H9 (cell line): ENCODE results near the gene HM13. TPM values are rescaled to one million over a fixed set of nuclear protein-coding genes. Genes with fewer than 3 reads are reported as not detected.

Source experiments
- DNase-seq: peaks from one replicate; pipeline ENCODE4 v3.0.0-alpha.2; 2017
- H2AFZ ChIP-seq: one replicate; pipeline ENCODE4 v1.6.1; 2013; ENCODE audit warnings: mild to moderate bottlenecking, low read length, control low read depth, moderate library complexity
- H2AK5ac ChIP-seq: 2 replicates; pipeline ENCODE4 v1.6.1; 2013; ENCODE audit warnings: low read length, control low read depth, mixed read lengths; ENCODE audit not compliant: insufficient read length
- H2BK120ac ChIP-seq: one replicate; pipeline ENCODE4 v1.6.1; 2013; ENCODE audit warnings: low read depth, mild to moderate bottlenecking, low read length, control low read depth, inconsistent platforms; ENCODE audit not compliant: poor library complexity, severe bottlenecking
- H2BK12ac ChIP-seq: 2 replicates; pipeline ENCODE4 v1.6.1; 2013; ENCODE audit warnings: low read length, control low read depth, mixed read lengths, low read depth; ENCODE audit not compliant: insufficient read length
- H2BK15ac ChIP-seq: 2 replicates; pipeline ENCODE4 v1.6.1; 2013; ENCODE audit warnings: low read depth, low read length, control low read depth
- H2BK20ac ChIP-seq: one replicate; pipeline ENCODE4 v1.6.1; 2013; ENCODE audit warnings: low read depth, mild to moderate bottlenecking, low read length, control low read depth, inconsistent platforms; ENCODE audit not compliant: poor library complexity, severe bottlenecking
- H2BK5ac ChIP-seq: 2 replicates; pipeline ENCODE4 v1.6.1; 2013; ENCODE audit warnings: low read length, control low read depth, mixed read lengths; ENCODE audit not compliant: insufficient read length
- H3K14ac ChIP-seq: 2 replicates; pipeline ENCODE4 v1.6.1; 2013; ENCODE audit warnings: low read length, control low read depth; ENCODE audit not compliant: insufficient read depth
- H3K18ac ChIP-seq: 2 replicates; pipeline ENCODE4 v1.6.1; 2013; ENCODE audit warnings: low read depth, mild to moderate bottlenecking, mixed read lengths, low read length, control low read depth; ENCODE audit not compliant: insufficient read length
- H3K23ac ChIP-seq: 2 replicates; pipeline ENCODE4 v1.6.1; 2013; ENCODE audit warnings: low read length, control low read depth, mixed read lengths, low read depth; ENCODE audit not compliant: insufficient read length
- H3K23me2 ChIP-seq: 2 replicates; pipeline ENCODE4 v1.6.1; 2013; ENCODE audit warnings: low read depth, mild to moderate bottlenecking, mixed read lengths, low read length, control low read depth; ENCODE audit not compliant: insufficient read length, poor library complexity, severe bottlenecking
- H3K27ac ChIP-seq: 2 replicates; pipeline ENCODE4 v1.5.1; 2013; ENCODE audit warnings: low read length, control low read depth, mixed read lengths, low read depth; ENCODE audit not compliant: insufficient read length
- H3K27me3 ChIP-seq: 2 replicates; pipeline ENCODE4 v1.6.1; 2013; ENCODE audit warnings: low read length, control low read depth, inconsistent platforms; ENCODE audit not compliant: insufficient read depth
- H3K4ac ChIP-seq: 2 replicates; pipeline ENCODE4 v1.6.1; 2013; ENCODE audit warnings: low read depth, mild to moderate bottlenecking, control low read depth, inconsistent platforms, low read length, moderate library complexity
- H3K4me1 ChIP-seq: 2 replicates; pipeline ENCODE4 v1.6.1; 2013; ENCODE audit warnings: low read length, control low read depth, inconsistent platforms; ENCODE audit not compliant: insufficient read depth
- H3K4me2 ChIP-seq: 2 replicates; pipeline ENCODE4 v1.6.1; 2013; ENCODE audit warnings: low read length, control low read depth, mixed read lengths; ENCODE audit not compliant: insufficient read length, insufficient read depth
- H3K56ac ChIP-seq: 2 replicates; pipeline ENCODE4 v1.6.1; 2013; ENCODE audit warnings: low read depth, mild to moderate bottlenecking, mixed read lengths, low read length, control low read depth; ENCODE audit not compliant: insufficient read length
- H3K79me1 ChIP-seq: 2 replicates; pipeline ENCODE4 v1.6.1; 2013; ENCODE audit warnings: low read depth, mild to moderate bottlenecking, moderate library complexity, low read length, control low read depth, inconsistent platforms; ENCODE audit not compliant: insufficient read depth, poor library complexity, severe bottlenecking
- H3K79me2 ChIP-seq: 2 replicates; pipeline ENCODE4 v1.6.1; 2013; ENCODE audit warnings: low read length, control low read depth, inconsistent platforms; ENCODE audit not compliant: insufficient read depth
- H3K9ac ChIP-seq: 2 replicates; pipeline ENCODE4 v1.6.1; 2013; ENCODE audit warnings: low read length, control low read depth, mixed read lengths; ENCODE audit not compliant: insufficient read length; ENCODE audit errors: extremely low read depth
- H3K9me3 ChIP-seq: one replicate; pipeline ENCODE4 v1.6.1; 2013; ENCODE audit warnings: low read depth, low read length, inconsistent platforms; ENCODE audit not compliant: control insufficient read depth
- H3T11ph ChIP-seq: one replicate; pipeline ENCODE4 v1.6.1; 2013; ENCODE audit warnings: mild to moderate bottlenecking, low read length, control low read depth, inconsistent platforms
- H4K20me1 ChIP-seq: one replicate; pipeline ENCODE4 v1.6.1; 2013; ENCODE audit not compliant: control insufficient read depth, insufficient read length, insufficient read depth
- H4K5ac ChIP-seq: 2 replicates; pipeline ENCODE4 v1.6.1; 2013; ENCODE audit warnings: low read depth, mild to moderate bottlenecking, mixed read lengths, low read length, control low read depth; ENCODE audit not compliant: insufficient read length
- H4K8ac ChIP-seq: replicated peaks from 2 replicates; pipeline ENCODE4 v1.6.1; 2013; ENCODE audit warnings: low read length, control low read depth, mixed read lengths, low read depth; ENCODE audit not compliant: insufficient read length
- H4K91ac ChIP-seq: 2 replicates; pipeline ENCODE4 v1.6.1; 2013; ENCODE audit warnings: low read depth, mild to moderate bottlenecking, moderate library complexity, mixed read lengths, low read length, control low read depth; ENCODE audit not compliant: insufficient read length
- H3K27ac Mint-ChIP-seq, 3 experiments: 2 replicates in 2 of 3; 3 replicates in 1 of 3; pipeline ENCODE4 v1.8.0; 2020 to 2021; ENCODE audit warnings: mixed read lengths in 3 of 3, mild to moderate bottlenecking in 1 of 3, moderate library complexity in 1 of 3
- H3K27me3 Mint-ChIP-seq: 2 replicates; pipeline ENCODE4 v1.8.0; 2021; ENCODE audit warnings: low read depth, mild to moderate bottlenecking, moderate library complexity, mixed read lengths
- H3K36me3 Mint-ChIP-seq, 3 experiments: 2 replicates in 2 of 3; 3 replicates in 1 of 3; pipeline ENCODE4 v1.8.0; 2020 to 2021; ENCODE audit warnings: low read depth in 3 of 3, mixed read lengths in 3 of 3; ENCODE audit not compliant: insufficient read depth in 1 of 3
- H3K4me1 Mint-ChIP-seq, 2 experiments: 2 replicates each; pipeline ENCODE4 v1.8.0; 2020; ENCODE audit warnings: mixed read lengths in 2 of 2
- H3K4me3 Mint-ChIP-seq, 2 experiments: 2 replicates in 1 of 2; 3 replicates in 1 of 2; pipeline ENCODE4 v1.8.0; 2020 to 2021; ENCODE audit warnings: mild to moderate bottlenecking in 2 of 2, mixed read lengths in 2 of 2, moderate library complexity in 1 of 2
- H3K9me3 Mint-ChIP-seq, 2 experiments: 2 replicates in 1 of 2; 3 replicates in 1 of 2; pipeline ENCODE4 v1.8.0; 2020; ENCODE audit warnings: mild to moderate bottlenecking in 2 of 2, mixed read lengths in 2 of 2, moderate library complexity in 1 of 2
- CTCF ChIP-seq: fragments of 200-600 bp; sonication (generic); conservative IDR thresholded peaks from 3 replicates; pipeline ENCODE4 v1.8.0; 2021; ENCODE audit warnings: antibody characterized with exemption, mild to moderate bottlenecking
- WGBS: extraction: QIAGEN DNeasy Blood & Tissue Kit; methylation state at CpG from one replicate; pipeline ENCODE4 v1.1.7; 2013; ENCODE audit warnings: missing lambda C conversion rate, low lambda C conversion rate, mixed read lengths; ENCODE audit not compliant: insufficient read length; ENCODE audit errors: extremely low coverage; 5-methylcytosine and 5-hydroxymethylcytosine counted together
- total RNA-seq: library from RNA; stranded (reverse); gene quantifications from 2 replicates; pipeline ENCODE4 v1.2.1, GENCODE V29; 2021

Gene HM13
- total RNA-seq, 1 experiment from 2014 or later = 169 TPM

DNA sequence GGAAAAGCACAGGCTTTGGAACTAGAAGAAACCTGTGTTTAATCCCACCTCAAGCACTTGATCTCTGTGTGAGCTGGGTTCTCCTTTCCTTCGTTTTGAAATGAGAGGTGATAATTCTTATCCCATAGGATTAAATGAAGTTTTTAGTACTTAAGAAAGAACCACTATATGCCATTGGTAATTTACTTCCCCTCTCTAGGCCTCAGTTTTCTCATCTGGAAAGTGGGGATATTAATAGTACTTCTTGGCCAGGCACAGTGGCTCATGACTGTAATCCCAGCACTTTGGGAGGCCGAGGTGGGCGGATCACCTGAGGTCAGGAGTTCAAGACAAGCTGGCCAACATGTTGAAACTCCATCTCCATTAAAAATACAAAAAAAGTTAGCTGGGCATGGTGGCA is 25.1 kb upstream of the HM13 start:
- no peak overlapping the region for H4K91ac ChIP-seq
- peaks cover 3 to 37% (median 10%) of the 10 kb centered on the region in 3 experiments for H3K36me3 Mint-ChIP-seq
- H3K18ac ChIP-seq = no peak overlapping the region
- H3K14ac ChIP-seq = no peak overlapping the region
- H4K5ac ChIP-seq = no peak overlapping the region
- no peak overlapping the region for H4K8ac ChIP-seq
- H3K23ac ChIP-seq = no peak overlapping the region
- no peak overlapping the region for H3T11ph ChIP-seq
- DNase-seq = no peak
- H4K20me1 ChIP-seq = no peaks in the 10 kb centered on the region
- no peak for TF ChIP-seq CTCF
- H3K79me1 ChIP-seq = no peaks in the 10 kb centered on the region
- H2BK5ac ChIP-seq = no peak overlapping the region
- H3K4me2 ChIP-seq = no peak overlapping the region
- 0 out of 2 replicates have a peak, but pooled peaks cover 2% of the 10 kb centered on the region for H3K27me3 ChIP-seq
- no peak overlapping the region for H2AFZ ChIP-seq
- peaks cover 11% of the 10 kb centered on the region for H3K27me3 Mint-ChIP-seq
- H2BK15ac ChIP-seq = no peak overlapping the region
- H3K9me3 Mint-ChIP-seq = peaks cover 68 to 89% of the 10 kb centered on the region in 2 experiments
- H3K79me2 ChIP-seq = no peaks in the 10 kb centered on the region
- no peaks in the 10 kb centered on the region for H3K4me1 Mint-ChIP-seq
- H2AK5ac ChIP-seq = no peak overlapping the region
- H2BK12ac ChIP-seq = no peak overlapping the region
- H2BK20ac ChIP-seq = no peak overlapping the region
- H3K27ac ChIP-seq = no peak overlapping the region
- no CpG with 5 or more reads among the region's 3 CpGs for WGBS
- H3K4me3 Mint-ChIP-seq = no peak overlapping the region
- H3K56ac ChIP-seq = no peak overlapping the region
- no peak overlapping the region for H3K9ac ChIP-seq
- H2BK120ac ChIP-seq = no peak overlapping the region
- peaks cover 54% of the 10 kb centered on the region for H3K9me3 ChIP-seq
- H3K27ac Mint-ChIP-seq = no peak overlapping the region
- no peaks in the 10 kb centered on the region for H3K4me1 ChIP-seq
- no peak overlapping the region for H3K4ac ChIP-seq
- H3K23me2 ChIP-seq = no peaks in the 10 kb centered on the region
